Measurements from ENCODE around the gene RPUSD1. TPM values are rescaled to one million over a fixed set of nuclear protein-coding genes. Genes with fewer than 3 reads are reported as not detected.

Gene RPUSD1
- polyA plus RNA-seq, 1 of the 3 experiments (the other 2 are of a cell fraction), result 27.7 TPM

- H3K36me3 ChIP-seq (replicated peaks in 1 of 2; ENCODE audit: control insufficient read depth in 1 of 2, insufficient read depth in 2 of 2, low read length in 1 of 2), result peaks cover 0 to 37% of the 10 kb centered on the region in 2 experiments
- 96% methylated on average over 29 of the region's 29 CpGs for WGBS (ENCODE audit: low lambda C conversion rate)
- DNase-seq, result no peak
- H3K27ac ChIP-seq (ENCODE audit: low read depth in 2 of 2, low read length in 1 of 2), result no peak overlapping the region
- no peak overlapping the region for H3K4me3 ChIP-seq (ENCODE audit: low read depth in 2 of 2, low read length in 1 of 2)
- no peaks in the 10 kb centered on the region for H3K27me3 ChIP-seq (ENCODE audit: insufficient read depth)
- H3K9ac ChIP-seq, result no peak overlapping the region
- no peaks in the 10 kb centered on the region for H3K9me2 ChIP-seq
- CTCF ChIA-PET, result interaction anchor here (0.6 to 20.3 kb wide), 3 partner anchors 8 to 55 kb away, joined by 3 to 358 read pairs (median 6); partner anchors contain the start of genes ANTKMT, FBXL16 and METRN
- H3K4me1 ChIP-seq (ENCODE audit: control insufficient read depth in 1 of 2, insufficient read depth in 2 of 2, low read depth in 1 of 2, low read length in 1 of 2), result peaks cover 0 to 10% of the 10 kb centered on the region in 2 experiments; a peak in 1 of 4 replicates
- no peaks in the 10 kb centered on the region for H3K9me3 ChIP-seq
- H4K20me1 ChIP-seq (ENCODE audit: insufficient read depth), result no peaks in the 10 kb centered on the region
- no peak overlapping the region for H2AFZ ChIP-seq (ENCODE audit: low read depth)
- H3F3A ChIP-seq (replicated peaks; ENCODE audit: insufficient read depth), result peaks cover 4% of the 10 kb centered on the region
- POLR2A ChIA-PET, result interaction anchor here (0.9 kb wide), 1 partner anchor 8 kb away, joined by 3 read pairs; no protein-coding TSS in a partner anchor
- H3K79me2 ChIP-seq (ENCODE audit: insufficient read depth), result peaks cover 14% of the 10 kb centered on the region
- TF ChIP-seq EP300 (IDR thresholded peaks at IDR 0.05; ENCODE audit: borderline replicate concordance in 1 of 2, low read depth in 1 of 2, low read length in 1 of 2), result no peak
- no peak for TF ChIP-seq MEF2A (IDR thresholded peaks at IDR 0.05; ENCODE audit: borderline replicate concordance, low read depth)
- TF ChIP-seq REST (IDR thresholded peaks at IDR 0.05; ENCODE audit: low read depth, low read length), result no peak
- no peak for TF ChIP-seq RXRA (IDR thresholded peaks at IDR 0.05; ENCODE audit: borderline replicate concordance, low read depth)
- no peak for TF ChIP-seq NRF1 (IDR thresholded peaks at IDR 0.05; ENCODE audit: low read depth, low read length)
- TF ChIP-seq JUND (IDR thresholded peaks at IDR 0.05), result no peak
- TF ChIP-seq SIN3A (IDR thresholded peaks at IDR 0.05; ENCODE audit: borderline replicate concordance, low read depth, low read length), result no peak
- no peak overlapping the region for H3K4me2 ChIP-seq
Observed at GRCh38 chr16:736936-737481, 51.2 kb downstream of the RPUSD1 start.

- no peak for DNase-seq
- H3K27me3 ChIP-seq (ENCODE audit: insufficient read depth), result no peaks in the 10 kb centered on the region
- H3K4me1 ChIP-seq (ENCODE audit: control insufficient read depth in 1 of 2, insufficient read depth in 2 of 2, low read depth in 1 of 2, low read length in 1 of 2), result peaks cover 0 to 8% of the 10 kb centered on the region in 2 experiments; a peak in 1 of 4 replicates
- no peaks in the 10 kb centered on the region for H4K20me1 ChIP-seq (ENCODE audit: insufficient read depth)
- no peak overlapping the region for H3K27ac ChIP-seq (ENCODE audit: low read depth in 2 of 2, low read length in 1 of 2)
- ChIA-PET POLR2A (no interaction called here), CTCF (interaction anchor here (2.2 to 20.3 kb wide), 2 partner anchors 9 to 23 kb away, joined by 6 to 358 read pairs; partner anchors contain the start of genes ANTKMT, FBXL16 and METRN)
- peaks cover 14% of the 10 kb centered on the region for H3K79me2 ChIP-seq (ENCODE audit: insufficient read depth)
- 92% methylated on average over 11 of the region's 13 CpGs for WGBS (ENCODE audit: low lambda C conversion rate)
- H3K4me2 ChIP-seq, result no peak overlapping the region
- H3K4me3 ChIP-seq (ENCODE audit: low read depth in 2 of 2, low read length in 1 of 2), result no peak overlapping the region
- TF ChIP-seq JUND (IDR thresholded peaks at IDR 0.05) (no peak), POLR2AphosphoS5 (IDR thresholded peaks at IDR 0.05; ENCODE audit: low read depth, low read length) (no peak), RXRA (IDR thresholded peaks at IDR 0.05; ENCODE audit: borderline replicate concordance, low read depth) (no peak), RAD21 (IDR thresholded peaks at IDR 0.05; ENCODE audit: low read length) (no peak), REST (IDR thresholded peaks at IDR 0.05; ENCODE audit: low read depth, low read length) (no peak), TCF12 (IDR thresholded peaks at IDR 0.05) (no peak), MEF2A (IDR thresholded peaks at IDR 0.05; ENCODE audit: borderline replicate concordance, low read depth) (no peak), SMC3 (IDR thresholded peaks at IDR 0.05; ENCODE audit: low read depth, low read length) (no peak)
- H3K9me3 ChIP-seq, result no peaks in the 10 kb centered on the region
- H2AFZ ChIP-seq (ENCODE audit: low read depth), result no peak overlapping the region
- H3K36me3 ChIP-seq (replicated peaks in 1 of 2; ENCODE audit: control insufficient read depth in 1 of 2, insufficient read depth in 2 of 2, low read length in 1 of 2), result peaks cover 0 to 40% of the 10 kb centered on the region in 2 experiments
- no peaks in the 10 kb centered on the region for H3K9me2 ChIP-seq
- peaks cover 4% of the 10 kb centered on the region for H3F3A ChIP-seq (replicated peaks; ENCODE audit: insufficient read depth)
- H3K9ac ChIP-seq, result no peak overlapping the region
Observed at GRCh38 chr16:735982-736453, 52.2 kb downstream of the RPUSD1 start.
